Right atrium auricular region (tissue), 2 donors: ENCODE results near the gene FMNL3. TPM values are rescaled to one million over a fixed set of nuclear protein-coding genes. Genes with fewer than 3 reads are reported as not detected.

Experiments
- DNase-seq: peaks from one replicate; pipeline ENCODE4 v3.0.0-alpha.2; 2019; ENCODE audit warnings: low spot score
- H3K27ac ChIP-seq, 2 donors: fragments of 200-600 bp; sonication (generic); 1 replicate in 1 of 2; 2 replicates in 1 of 2; pipeline ENCODE4 v1.5.1; 2016 to 2019
- H3K27me3 ChIP-seq, 2 donors: fragments of 200-600 bp; sonication (generic); one replicate each; pipeline versions ENCODE4 v1.5.1 to v1.6.0; 2017 to 2019
- H3K36me3 ChIP-seq: fragments of 200-600 bp; sonication (generic); one replicate; pipeline ENCODE4 v1.5.1; 2016
- H3K4me1 ChIP-seq, 2 donors: fragments of 200-600 bp; sonication (generic); one replicate each; pipeline versions ENCODE4 v1.5.1 to v1.6.0; 2017 to 2019
- H3K4me3 ChIP-seq, 2 donors: fragments of 200-600 bp; sonication (generic); 1 replicate in 1 of 2; 2 replicates in 1 of 2; pipeline ENCODE4 v1.5.1; 2017 to 2019; ENCODE audit warnings: mild to moderate bottlenecking in 1 of 2, moderate library complexity in 1 of 2
- H3K9me3 ChIP-seq, 2 donors: fragments of 200-600 bp; sonication (generic); one replicate each; pipeline ENCODE4 v1.5.1; 2019
- total RNA-seq, 2 donors: library from RNA; depleted of rRNA; stranded (reverse); fragments of >200 nt; gene quantifications; one replicate each; pipeline ENCODE4 v1.1.0, GENCODE V29; 2016
- TF ChIP-seq, protein P1 (sequence below), 2 donors: fragments of 200-600 bp; sonication (generic); IDR thresholded peaks; one replicate each; pipeline ENCODE4 v1.5.1; 2019; ENCODE audit warnings: antibody characterized with exemption in 2 of 2

The FMNL3 gene
- total RNA-seq, 2 donors from 2014 or later = 9.0 to 19.7 TPM

DNA sequence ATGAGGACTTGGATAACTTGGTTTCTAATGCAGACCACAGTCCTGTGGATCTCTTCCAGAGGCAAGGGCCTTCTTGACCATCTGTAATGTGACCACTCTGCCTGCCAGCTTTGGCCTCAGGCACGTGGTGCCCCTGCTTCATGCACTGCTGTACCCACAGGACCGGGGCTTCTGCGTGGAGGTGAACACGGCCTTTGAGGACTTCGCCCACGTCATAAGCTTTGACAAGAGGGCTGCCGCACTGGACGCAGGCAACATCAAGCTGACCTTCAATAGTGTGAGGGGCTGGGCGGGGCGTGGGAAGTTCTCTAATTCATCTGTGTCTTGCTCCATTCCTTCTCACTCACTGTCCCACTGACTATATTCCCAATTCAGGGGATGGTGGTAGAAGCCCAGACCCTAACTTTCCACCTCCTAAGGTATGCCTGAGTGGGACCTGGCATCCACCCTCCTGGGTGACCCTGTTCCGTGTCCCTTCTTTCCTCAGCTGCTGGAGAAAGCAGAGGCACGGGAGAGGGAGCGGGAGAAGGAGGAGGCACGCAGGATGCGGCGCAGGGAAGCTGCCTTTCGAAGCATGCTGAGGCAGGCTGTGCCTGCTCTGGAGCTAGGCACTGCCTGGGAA, 65.3 kb downstream of the FMNL3 start:
- Histone ChIP-seq H3K9me3 (no peaks in the 10 kb centered on the region), H3K4me3 (no peak overlapping the region), H3K27ac (no peak overlapping the region), H3K4me1 (peaks cover 0 to 33% of the 10 kb centered on the region in 2 donors), H3K36me3 (peaks cover 49% of the 10 kb centered on the region), H3K27me3 (no peaks in the 10 kb centered on the region)
- no peak for DNase-seq
- TF ChIP-seq, protein P1, sequence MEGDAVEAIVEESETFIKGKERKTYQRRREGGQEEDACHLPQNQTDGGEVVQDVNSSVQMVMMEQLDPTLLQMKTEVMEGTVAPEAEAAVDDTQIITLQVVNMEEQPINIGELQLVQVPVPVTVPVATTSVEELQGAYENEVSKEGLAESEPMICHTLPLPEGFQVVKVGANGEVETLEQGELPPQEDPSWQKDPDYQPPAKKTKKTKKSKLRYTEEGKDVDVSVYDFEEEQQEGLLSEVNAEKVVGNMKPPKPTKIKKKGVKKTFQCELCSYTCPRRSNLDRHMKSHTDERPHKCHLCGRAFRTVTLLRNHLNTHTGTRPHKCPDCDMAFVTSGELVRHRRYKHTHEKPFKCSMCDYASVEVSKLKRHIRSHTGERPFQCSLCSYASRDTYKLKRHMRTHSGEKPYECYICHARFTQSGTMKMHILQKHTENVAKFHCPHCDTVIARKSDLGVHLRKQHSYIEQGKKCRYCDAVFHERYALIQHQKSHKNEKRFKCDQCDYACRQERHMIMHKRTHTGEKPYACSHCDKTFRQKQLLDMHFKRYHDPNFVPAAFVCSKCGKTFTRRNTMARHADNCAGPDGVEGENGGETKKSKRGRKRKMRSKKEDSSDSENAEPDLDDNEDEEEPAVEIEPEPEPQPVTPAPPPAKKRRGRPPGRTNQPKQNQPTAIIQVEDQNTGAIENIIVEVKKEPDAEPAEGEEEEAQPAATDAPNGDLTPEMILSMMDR (IDR thresholded peaks at IDR 0.05) = no peak

DNA sequence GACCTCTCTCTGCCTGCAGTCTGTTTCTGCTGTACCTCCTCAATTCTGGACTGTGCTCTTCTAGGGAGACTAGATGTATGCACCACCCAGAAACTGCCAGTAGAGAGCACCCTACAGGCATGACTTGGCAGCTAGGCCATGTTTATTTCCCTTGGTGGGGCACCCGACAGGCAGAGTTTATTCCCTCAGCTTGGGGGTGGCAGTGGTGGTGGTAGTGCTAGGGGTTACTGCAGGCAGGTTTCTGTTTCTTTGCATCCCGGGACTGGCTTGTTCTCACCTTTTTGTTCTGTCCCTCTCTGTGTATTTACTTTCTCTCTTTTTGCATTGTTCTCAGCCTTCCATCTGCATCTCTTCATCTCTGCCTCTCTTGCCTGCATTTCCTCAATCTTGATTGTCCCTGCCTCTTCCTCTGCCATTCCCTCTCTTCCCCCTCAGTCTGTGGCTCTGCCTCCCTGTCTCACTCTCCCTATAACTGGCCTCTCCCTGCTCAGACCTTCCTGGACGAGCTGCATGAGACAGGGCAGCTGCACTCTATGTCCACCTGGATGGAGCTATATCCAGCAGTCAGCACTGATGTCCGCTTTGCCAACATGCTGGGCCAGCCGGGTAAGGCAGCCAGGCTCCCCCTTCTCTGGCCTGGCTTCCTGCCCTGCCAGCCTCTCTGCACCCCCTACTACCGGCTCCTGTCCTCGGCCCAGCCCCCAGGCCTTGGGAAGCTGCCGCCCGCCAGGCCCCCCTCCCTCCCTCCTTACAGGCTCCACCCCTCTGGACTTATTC, 70.0 kb downstream of the FMNL3 start:
- no peak for DNase-seq
- TF ChIP-seq, protein P1 (IDR thresholded peaks at IDR 0.05) = peak; percentile 30 to 74
- Histone ChIP-seq H3K4me1 (peaks cover 0 to 17% of the 10 kb centered on the region in 2 donors), H3K36me3 (peaks cover 26% of the 10 kb centered on the region), H3K27ac (peak overlapping the region in 1 of 2 donors; percentile 19), H3K4me3 (no peak overlapping the region), H3K9me3 (no peaks in the 10 kb centered on the region), H3K27me3 (no peaks in the 10 kb centered on the region)

DNA sequence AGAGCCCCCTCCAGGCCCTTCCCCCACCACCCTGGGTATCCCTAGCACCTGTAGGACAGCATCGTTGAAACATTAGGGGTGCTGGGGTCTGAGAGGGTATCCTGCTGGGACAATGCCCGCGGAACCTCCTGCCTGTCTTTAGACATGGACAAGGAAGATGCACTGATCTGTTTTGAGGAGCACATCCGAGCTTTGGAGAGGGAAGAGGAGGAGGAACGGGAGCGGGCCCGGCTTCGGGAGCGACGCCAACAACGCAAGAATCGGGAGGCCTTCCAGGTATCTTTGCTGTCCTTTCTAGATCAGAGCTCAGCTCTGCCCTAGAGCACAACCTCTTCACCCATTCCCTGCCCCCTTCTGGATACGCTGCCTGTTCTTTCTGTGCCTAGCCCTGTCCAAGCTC, 70.6 kb downstream of the FMNL3 start:
- Histone ChIP-seq H3K27me3 (no peaks in the 10 kb centered on the region), H3K36me3 (peaks cover 31% of the 10 kb centered on the region), H3K4me3 (no peak overlapping the region), H3K9me3 (no peaks in the 10 kb centered on the region), H3K4me1 (peaks cover 0 to 17% of the 10 kb centered on the region in 2 donors), H3K27ac (no peak overlapping the region)
- DNase-seq = no peak
- TF ChIP-seq, protein P1 (IDR thresholded peaks at IDR 0.05) = no peak

DNA sequence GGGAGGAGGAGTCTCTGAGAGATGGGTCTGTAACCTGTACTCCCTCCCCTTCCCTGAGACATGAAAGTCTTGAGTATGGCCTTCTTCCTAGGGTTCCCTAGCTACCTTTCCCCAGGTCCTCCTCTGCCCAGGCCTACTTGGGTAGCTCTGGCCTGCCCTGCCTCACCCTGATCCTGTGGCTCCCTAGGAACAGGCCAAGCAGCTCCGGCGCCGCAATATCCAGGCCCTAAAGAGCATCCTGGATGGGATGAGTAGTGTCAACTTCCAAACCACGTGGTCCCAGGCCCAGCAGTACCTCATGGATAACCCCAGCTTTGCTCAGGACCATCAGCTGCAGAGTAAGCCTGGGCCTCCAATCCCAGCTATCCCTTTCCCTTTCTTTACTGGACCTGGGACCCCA, 71.5 kb downstream of the FMNL3 start:
- DNase-seq = no peak
- H3K27ac ChIP-seq = no peak overlapping the region
- H3K4me3 ChIP-seq = no peak overlapping the region
- H3K9me3 ChIP-seq = no peaks in the 10 kb centered on the region
- TF ChIP-seq, protein P1 (IDR thresholded peaks at IDR 0.05) = no peak
- peaks cover 0 to 17% of the 10 kb centered on the region in 2 donors for H3K4me1 ChIP-seq
- peaks cover 27% of the 10 kb centered on the region for H3K36me3 ChIP-seq
- H3K27me3 ChIP-seq = no peaks in the 10 kb centered on the region

DNA sequence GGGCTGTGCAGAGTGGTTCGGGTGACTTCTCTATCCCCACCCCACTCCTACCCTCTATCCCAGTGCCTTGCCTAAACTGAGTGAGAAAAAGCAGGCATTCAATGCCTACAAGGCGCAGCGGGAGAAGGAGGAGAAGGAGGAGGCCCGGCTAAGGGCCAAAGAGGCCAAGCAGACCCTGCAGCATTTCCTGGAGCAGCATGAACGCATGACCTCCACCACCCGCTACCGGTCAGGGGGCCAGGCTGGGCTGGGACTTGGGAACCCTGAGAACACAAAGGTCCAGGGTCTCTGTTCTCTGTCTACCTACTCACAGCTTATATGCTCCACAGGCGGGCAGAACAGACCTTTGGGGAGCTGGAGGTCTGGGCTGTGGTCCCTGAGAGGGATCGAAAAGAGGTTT, 72.2 kb downstream of the FMNL3 start:
- Histone ChIP-seq H3K4me3 (no peak overlapping the region), H3K4me1 (peaks cover 0 to 17% of the 10 kb centered on the region in 2 donors), H3K27me3 (no peaks in the 10 kb centered on the region), H3K27ac (no peak overlapping the region), H3K9me3 (no peaks in the 10 kb centered on the region), H3K36me3 (peaks cover 21% of the 10 kb centered on the region)
- DNase-seq = no peak
- TF ChIP-seq, protein P1 (IDR thresholded peaks at IDR 0.05) = no peak
